Heart left ventricle (tissue), 13 donors: ENCODE measurements around the gene INO80E.

ENCODE experiments used
- POLR2A ChIP-seq, 2 donors: fragments of 450-650 bp; IDR thresholded peaks; one replicate each; pipeline ENCODE4 v1.6.1; 2017; ENCODE audit warnings: antibody characterized with exemption in 2 of 2, mild to moderate bottlenecking in 2 of 2, moderate library complexity in 2 of 2
- TF ChIP-seq, protein P1 (sequence below), 12 donors: fragments of 200-600 bp; sonication (generic) in 4 of 12; IDR thresholded peaks; one replicate each; pipeline versions ENCODE4 v1.5.0 to v1.8.0; 2018 to 2022; ENCODE audit warnings: antibody characterized with exemption in 12 of 12, mild to moderate bottlenecking in 5 of 12
- donor health status: ischemic (EF 13 %, LVEDD 7.1; RV severe dilation, severe dysfunction).
- donor health status: DM: no; HTN: yes; CAD: no.
- donor health status: DM: no; HTN: no; CAD: no.
- donor health status: ischemic (EF 25% LVEDD 6.9; RV normal size, moderate dysfunction).
- donor health status: ischemic (EF 25% LVEDD 5.7; RV mildly dilated, moderate dysfunction).
- donor health status: ischemic (EF 35%, LVEDD 5.7; RV mildly dilated, moderate dysfunction).
- donor health status: nonischemic (EF 11% LVEDD 7.7; RV severe dilation, severe dysfunction).
- donor health status: DM: yes; HTN: yes; CAD: no.
- donor health status: PGD.
- donor health status: ischemic (EF 29% LVEDD 5.4; RV normal size, mild dysfunction).
- donor health status: nonischemic (EF 23%, LVEDD 6.1; RV moderate dilation, normal function).

GRCh38 chr16:30026449-30026848 is 30.4 kb downstream of the INO80E start:
- TF ChIP-seq, protein P1, sequence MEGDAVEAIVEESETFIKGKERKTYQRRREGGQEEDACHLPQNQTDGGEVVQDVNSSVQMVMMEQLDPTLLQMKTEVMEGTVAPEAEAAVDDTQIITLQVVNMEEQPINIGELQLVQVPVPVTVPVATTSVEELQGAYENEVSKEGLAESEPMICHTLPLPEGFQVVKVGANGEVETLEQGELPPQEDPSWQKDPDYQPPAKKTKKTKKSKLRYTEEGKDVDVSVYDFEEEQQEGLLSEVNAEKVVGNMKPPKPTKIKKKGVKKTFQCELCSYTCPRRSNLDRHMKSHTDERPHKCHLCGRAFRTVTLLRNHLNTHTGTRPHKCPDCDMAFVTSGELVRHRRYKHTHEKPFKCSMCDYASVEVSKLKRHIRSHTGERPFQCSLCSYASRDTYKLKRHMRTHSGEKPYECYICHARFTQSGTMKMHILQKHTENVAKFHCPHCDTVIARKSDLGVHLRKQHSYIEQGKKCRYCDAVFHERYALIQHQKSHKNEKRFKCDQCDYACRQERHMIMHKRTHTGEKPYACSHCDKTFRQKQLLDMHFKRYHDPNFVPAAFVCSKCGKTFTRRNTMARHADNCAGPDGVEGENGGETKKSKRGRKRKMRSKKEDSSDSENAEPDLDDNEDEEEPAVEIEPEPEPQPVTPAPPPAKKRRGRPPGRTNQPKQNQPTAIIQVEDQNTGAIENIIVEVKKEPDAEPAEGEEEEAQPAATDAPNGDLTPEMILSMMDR (IDR thresholded peaks at IDR 0.05) = no peak
- TF ChIP-seq POLR2A (IDR thresholded peaks at IDR 0.05) = no peak
